ENCODE data around the gene COL5A1.

The COL5A1 gene

DNA sequence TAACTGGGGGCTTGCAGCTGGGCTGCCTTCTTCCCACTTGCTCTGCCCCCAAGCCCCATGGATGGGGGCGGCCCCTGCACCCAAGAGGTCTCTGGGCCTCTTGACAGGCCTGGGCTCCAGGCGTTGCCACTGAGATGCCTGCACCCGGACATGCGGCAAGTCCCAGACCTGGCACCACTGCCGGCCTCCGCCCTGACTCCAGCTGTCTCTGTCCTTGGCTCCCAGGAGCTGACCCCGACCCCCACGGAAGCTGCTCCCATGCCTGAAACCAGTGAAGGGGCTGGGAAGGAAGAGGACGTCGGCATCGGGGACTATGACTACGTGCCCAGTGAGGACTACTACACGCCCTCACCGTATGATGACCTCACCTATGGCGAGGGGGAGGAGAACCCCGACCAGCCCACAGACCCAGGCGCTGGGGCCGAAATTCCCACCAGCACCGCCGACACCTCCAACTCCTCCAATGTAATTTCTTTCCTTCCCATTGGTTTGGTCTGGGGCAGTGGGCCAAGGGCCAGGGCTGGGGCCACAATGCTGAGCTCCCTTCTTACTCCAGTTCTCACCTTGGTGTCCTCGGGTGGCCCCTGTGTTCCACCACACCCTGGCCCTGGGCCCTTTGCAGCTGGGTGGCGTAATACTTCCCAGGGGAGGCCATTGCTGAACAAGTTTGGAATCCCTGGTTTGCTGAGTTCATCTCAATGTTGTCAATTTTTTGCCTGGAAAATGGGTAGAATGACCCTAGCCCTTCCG is 88.6 kb downstream of the COL5A1 start:
- DNase-seq, result no peak

GRCh38 chr9:134730761-134731496 is 89.3 kb downstream of the COL5A1 start:
- DNase-seq, result no peak

DNA sequence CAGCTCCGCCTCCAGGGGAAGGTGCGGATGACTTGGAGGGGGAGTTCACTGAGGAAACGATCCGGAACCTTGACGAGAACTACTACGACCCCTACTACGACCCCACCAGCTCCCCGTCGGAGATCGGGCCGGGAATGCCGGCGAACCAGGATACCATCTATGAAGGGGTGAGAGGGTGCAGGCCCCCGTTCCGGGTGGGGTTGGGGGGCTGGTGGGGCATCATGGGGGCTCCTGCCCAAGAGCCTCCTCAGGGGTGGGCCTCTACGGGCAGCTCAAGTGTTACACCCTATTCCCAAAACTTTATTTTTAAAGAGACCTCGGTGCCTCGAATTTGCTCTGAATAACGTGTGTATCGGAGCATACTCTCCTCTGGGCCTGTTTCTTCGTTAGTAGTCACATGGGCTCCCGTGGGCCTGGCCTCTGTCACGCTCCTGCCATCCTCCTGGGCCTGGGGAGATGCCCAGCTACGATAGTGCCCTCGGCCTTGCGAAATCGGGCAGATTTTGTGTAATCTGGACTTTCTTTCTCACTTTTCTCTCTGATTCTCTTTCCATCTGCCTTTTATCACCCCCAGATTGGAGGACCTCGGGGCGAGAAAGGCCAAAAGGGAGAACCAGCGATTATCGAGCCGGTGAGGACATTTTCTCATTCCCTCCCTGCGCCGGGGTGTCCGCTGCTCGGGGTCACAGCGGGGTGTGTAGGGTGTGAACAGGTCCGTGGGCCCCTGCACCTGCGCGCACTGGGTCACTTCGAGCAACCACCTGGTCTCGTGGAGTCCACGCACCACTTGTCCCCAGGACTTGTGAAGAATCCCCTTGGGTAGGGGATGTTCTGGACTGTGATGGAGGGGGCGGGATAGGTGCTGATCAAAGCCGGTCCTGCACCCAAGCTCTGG is 90.1 kb downstream of the COL5A1 start:
- no peak for DNase-seq

DNA sequence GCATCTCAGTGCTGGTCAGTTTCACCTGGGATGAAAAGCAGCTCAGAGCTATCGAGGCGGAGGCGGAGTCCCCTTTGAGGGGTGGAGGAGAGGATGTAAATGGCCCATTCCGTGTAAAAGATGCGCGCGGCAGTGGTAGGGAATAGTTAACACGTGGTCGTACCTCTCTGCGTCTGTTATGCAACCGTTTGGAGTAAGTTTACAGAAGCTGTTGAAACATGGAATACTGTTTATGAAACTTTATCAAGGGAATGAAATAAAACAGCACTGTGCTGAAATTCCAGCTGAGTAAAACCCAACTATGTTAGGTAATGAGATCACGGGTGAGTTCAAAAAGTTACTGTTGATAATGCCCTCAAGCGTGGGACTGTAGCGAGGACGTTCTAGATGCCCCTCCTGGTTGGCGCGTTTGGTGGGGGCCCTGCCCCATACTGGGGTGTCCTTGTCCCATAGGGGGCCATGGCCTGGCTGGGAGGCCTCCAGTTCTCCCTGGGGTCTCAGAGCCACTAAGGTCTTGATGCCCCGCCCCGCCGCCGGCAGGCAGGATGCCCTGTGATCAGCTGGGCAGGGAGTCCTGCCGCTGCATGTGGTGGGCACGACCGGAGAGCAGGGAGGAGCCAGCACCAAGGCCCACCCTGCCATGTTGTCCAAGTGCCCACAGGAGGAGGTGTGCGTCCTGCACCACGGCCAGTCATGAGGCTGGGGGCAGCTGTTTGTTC is 90.9 kb downstream of the COL5A1 start:
- no peak for DNase-seq

- no peak for DNase-seq
Observed at GRCh38 chr9:134733480-134734232, 92.1 kb downstream of the COL5A1 start.

- DNase-seq, result no peak
Observed at GRCh38 chr9:134734270-134734669, 92.7 kb downstream of the COL5A1 start.

- DNase-seq, result no peak
Observed at GRCh38 chr9:134735441-134736175, 94.0 kb downstream of the COL5A1 start.

DNA sequence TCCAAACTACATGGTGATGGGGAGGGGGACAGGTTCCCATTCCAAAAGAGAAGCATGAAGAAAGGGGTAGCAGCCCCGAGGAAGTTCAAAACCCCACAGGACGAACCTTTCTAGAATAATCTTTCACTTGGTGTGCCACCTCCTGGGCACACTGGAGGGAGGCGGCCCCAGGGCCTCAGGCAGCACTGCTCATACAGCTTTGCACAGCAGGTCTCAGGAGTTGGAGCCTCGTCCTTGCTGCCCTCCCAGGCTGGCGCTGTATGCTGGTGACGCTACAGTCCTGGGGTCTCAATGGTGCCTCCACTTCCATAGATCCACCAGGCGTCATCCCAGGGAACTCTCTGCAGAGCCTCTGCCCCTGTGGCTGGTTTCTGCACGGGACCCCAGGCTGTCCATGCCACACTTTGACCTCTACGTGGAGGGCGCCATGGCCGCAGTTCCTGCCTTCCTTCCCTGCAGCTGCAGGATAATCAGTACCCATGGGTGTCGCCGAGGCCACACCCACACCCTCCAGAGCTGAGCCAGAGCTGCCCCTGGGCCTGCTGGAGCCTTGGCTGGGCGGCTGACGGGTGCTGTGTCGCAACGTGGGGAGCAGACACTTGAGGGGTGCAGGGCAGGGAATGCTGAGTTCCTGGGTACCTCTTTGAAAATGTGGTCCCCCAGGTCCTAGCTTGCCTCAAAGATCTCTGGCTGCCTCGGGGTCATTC is 95.3 kb downstream of the COL5A1 start:
- DNase-seq, result no peak

DNA sequence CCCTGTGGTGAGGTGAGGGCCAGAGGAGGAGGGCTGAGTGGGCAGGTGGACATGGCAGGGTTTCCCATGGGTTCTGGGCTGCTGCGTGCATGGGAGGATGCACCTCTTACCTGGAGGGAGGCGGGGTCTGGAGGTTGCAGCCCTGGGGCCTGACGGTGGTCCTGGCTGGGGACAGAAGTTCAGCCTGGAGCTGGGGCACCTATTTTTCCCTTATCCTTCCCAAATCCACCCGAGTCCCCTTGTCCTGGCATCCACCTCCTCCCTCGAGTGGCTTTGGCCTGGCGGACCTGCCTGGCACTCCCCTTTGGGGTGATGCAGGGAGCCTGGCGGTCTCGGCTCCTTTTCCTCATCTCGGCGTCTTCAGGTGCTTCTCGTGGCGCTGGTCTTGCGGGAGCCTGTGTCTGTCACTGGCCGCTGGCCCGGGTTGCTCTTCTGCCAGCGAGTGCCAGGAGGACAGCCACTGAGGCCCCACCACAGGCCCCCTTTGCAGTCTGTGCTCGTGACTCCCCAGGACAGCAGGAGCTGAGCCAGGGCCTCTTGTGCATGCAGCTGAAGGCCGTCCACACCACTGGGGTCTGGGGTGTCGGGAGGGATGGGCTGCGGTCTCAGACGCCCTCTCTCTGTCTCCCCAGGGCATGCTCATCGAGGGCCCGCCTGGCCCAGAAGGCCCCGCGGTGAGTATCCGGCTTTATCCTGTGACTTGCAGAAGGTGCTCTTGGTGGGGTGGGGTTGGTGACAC is 96.4 kb downstream of the COL5A1 start:
- DNase-seq, result no peak

DNA sequence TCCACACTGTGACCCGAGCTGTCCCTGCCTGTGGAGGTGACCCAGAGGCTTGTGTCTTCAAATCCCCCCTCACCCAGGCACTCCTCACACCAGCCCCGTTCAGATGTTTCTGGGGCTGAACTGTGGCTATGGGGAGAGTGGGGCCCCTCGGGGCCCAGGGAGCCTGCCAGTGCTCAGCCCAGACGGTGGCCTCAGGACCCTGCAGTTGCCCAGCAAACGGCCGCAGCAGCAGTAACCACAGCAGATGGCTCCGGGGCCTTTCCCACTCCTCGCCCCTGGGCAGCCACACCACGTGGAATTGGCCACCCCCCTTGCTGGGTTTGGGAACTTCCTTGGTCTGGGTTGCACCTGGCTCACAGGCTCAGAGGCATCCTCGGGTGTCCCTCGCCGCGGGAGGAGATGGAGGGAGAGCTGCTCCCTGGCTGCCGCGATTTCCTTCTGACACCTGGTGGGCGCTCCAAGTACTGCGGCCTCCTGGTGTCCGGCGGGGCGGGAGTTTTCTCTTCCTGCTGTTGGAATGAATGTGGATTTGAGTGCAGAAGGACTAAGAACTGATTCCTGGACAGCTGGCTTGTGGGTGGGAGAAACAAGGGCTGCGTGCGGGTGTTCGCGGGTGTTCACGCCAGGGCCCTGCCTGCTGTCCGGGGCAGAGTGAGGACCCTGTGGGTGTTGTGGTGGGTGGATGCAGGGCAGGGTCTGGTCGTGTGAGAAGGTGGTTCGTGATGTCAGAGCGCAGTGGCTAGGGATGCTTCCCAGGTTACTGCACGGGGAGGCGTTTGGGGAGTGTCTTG is 97.5 kb downstream of the COL5A1 start:
- no peak for DNase-seq

DNA sequence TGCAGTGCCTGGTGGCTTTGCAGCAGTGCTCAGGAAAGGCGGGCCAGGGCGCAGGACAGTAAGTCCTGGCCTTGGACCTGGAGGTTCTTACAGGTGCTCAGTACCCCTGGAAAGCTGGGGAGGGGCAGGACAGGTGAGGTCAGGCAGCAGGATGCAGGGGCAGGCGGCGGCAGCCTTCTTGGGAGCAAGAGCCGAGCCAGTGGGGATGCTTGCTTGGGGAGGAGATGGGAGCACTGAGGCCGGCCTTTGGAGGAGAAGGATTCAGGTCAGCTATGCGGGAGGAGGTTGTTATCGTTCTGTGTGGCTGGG is 98.0 kb downstream of the COL5A1 start:
- DNase-seq, result no peak

GRCh38 chr9:134740071-134740470 is 98.5 kb downstream of the COL5A1 start:
- no peak for DNase-seq

GRCh38 chr9:134741846-134742245 is 100.2 kb downstream of the COL5A1 start:
- no peak for DNase-seq

DNA sequence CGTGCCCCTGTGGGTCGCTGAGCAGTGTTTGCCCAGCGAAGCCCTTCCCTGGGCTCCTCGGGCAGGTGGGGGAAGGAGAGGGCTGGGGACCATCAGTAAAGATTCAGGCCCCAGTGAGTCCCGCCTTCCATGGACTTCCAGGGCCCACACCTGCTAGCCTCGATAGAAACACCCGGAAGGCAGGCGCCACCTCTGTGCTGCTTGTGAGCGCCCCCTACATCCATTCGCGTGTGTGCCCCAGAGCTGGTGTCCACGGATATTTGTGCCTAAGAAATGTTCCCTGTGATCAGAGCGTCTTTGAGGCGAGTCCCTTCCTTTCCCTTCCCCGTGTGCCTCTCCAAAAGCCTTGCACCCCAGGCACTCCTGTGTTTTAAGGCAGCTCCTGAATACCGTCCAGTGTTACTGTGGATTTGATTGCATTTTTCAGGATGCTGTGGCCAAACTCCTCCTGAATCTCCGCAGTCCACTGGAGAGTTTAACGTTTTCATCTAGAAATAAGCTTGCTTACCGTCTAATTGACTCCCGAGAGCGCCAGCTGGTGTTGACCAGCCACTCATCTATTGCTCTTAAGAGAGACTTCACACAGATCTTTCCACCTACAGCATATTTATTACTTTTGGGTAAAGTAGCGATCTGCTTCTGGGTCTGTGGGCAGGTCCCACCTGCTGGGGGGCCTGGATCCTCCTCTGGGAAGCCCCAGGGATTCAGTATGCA is 101.4 kb downstream of the COL5A1 start:
- no peak for DNase-seq

GRCh38 chr9:134743853-134744252 is 102.2 kb downstream of the COL5A1 start:
- DNase-seq, result no peak

DNA sequence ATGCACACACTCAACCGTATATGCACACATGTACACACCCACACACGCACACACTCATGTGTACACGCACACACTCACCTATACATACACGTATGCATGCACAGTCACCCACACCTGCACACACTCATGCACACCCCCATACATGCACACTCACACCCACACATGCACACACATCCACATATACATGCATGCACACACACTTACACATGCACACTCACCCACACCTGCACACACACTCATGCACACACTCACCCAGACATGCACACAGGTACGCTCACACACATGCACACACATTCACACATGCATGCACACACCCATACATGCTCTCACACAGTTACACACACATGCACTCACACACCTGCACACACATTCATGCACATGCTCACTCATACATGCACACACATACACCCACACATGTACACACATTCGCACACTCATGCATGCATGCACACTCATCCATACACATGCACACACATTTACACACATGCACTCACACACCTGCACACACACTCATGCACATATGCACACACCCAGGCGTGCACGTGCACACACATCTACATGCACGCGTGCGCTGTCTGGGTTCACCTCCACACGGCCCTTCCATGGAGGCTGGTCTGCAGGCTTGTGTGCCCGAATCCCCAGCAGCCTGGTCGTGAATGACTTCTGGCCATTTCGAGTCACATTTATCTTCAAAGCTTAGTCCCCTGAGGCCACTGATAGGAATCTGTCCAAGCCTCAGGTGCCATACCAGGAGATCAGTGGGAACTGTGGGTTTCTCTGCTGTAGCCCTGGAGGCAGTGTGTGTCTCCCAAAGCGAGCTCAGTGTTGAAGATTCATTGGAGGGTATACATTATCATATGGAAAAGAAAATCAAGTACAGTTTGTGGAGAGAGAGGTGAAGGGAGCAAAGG is 103.0 kb downstream of the COL5A1 start:
- DNase-seq, result no peak

GRCh38 chr9:134747951-134748489 is 106.4 kb downstream of the COL5A1 start:
- DNase-seq, result no peak
